Activated CD4-positive, alpha-beta T cell treated with anti-CD3 and anti-CD28 coated beads for 48 hours (primary cell): Measurements from ENCODE around the gene MAD1L1.
"Not testable (repeated sequence)": the region's sequence is repeated elsewhere in the genome, so short reads cannot be mapped to it uniquely, and the experiment has no call there.

ENCODE experiments used
- DNase-seq: peaks from one replicate; pipeline ENCODE4 v3.0.0-alpha.2; 2020

Gene MAD1L1

GRCh38 chr7:1865000-1865555 lies 367.7 kb downstream of the MAD1L1 start:
- DNase-seq = no peak

- DNase-seq = no peak
Observed at GRCh38 chr7:1864161-1864940, 368.4 kb downstream of the MAD1L1 start.

DNA sequence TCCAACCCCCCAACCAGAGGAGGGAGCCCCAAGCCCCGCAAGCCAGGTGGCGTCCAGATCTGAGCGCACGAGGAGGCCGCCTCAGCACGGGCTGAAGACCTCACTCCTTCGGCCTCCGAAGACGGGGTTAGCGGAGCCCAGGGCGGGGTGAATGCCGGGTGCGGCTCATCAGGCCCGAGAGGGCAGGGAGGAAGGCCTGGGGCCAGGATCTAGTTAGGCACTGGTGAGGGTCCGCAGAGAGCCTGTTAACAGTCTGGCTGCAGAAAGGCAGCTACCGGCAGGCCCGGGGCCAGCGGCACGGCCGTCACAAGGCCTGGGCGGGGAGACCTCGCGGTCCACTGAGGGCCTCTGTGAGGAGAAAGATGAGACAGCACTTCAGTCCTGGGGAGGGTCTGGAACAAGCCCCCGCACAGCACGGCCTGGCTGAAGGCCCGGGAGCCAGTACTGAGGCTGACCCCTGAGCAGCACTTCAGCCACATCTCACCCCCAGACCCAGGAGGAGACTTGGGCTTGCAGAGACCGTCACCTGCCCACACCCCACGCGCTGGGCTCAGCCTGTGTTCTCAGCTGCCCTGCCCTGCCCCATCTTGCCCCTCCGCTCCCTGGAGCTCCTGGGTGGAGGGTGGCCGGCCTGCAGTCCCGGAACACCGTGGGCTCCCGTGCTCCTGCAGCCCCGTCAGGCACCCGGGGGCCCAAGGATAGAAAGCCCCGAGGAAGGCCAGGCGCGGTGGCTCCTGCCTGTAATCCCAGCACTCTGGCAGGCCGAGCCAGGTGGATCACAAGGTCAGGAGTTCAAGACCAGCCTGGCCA lies 369.4 kb downstream of the MAD1L1 start:
- no peak for DNase-seq

DNA sequence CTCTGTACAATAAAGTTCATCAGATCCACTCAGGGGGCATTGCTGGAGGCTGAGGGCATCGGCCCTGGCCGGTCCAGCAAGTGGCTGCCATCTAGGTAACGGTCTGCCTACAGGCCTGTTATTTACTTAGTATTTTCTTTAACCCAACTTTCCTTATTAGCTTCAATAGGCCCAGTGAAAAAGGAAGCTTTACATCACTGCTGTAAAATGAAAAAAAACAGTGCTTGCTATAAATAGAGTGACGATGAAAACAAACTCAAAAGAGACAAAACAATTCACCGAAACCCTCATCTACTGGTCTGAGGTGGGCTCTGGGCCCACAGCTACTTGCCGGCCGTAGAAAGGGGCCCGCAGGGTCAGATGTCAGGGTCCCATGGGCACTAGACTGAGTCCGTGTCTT lies 370.2 kb downstream of the MAD1L1 start:
- no peak for DNase-seq

DNA sequence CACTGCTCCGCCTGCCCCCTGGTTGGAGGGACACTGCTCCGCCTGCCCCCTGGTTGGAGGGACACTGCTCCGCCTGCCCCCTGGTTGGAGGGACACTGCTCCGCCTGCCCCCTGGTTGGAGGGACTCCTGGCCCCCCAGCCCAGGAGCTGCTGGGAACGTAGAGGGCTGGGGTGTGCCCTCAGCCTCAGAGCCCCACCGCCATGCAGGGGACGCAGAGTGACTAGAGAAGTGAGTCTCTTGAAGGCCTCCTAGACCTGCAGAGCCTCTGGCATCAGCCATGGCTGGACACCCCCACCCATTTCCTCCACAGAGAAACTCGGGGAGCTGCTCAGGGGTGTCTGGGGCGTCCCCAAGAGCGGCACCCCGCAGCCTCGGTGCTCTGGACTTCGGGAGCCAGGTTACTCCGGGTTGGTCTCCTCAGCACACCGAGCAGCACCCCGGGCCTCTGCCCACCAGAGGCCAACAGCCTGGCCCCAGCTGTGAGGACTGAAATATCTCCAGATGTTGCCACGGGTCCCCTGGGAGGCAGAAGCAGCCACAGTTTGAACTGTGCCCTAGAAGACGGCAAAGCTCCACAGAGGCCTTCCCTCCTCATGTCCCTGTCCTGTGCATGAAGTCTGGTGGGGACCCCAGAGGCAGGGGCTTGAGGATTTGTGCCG lies 370.8 kb downstream of the MAD1L1 start:
- no peak for DNase-seq

DNA sequence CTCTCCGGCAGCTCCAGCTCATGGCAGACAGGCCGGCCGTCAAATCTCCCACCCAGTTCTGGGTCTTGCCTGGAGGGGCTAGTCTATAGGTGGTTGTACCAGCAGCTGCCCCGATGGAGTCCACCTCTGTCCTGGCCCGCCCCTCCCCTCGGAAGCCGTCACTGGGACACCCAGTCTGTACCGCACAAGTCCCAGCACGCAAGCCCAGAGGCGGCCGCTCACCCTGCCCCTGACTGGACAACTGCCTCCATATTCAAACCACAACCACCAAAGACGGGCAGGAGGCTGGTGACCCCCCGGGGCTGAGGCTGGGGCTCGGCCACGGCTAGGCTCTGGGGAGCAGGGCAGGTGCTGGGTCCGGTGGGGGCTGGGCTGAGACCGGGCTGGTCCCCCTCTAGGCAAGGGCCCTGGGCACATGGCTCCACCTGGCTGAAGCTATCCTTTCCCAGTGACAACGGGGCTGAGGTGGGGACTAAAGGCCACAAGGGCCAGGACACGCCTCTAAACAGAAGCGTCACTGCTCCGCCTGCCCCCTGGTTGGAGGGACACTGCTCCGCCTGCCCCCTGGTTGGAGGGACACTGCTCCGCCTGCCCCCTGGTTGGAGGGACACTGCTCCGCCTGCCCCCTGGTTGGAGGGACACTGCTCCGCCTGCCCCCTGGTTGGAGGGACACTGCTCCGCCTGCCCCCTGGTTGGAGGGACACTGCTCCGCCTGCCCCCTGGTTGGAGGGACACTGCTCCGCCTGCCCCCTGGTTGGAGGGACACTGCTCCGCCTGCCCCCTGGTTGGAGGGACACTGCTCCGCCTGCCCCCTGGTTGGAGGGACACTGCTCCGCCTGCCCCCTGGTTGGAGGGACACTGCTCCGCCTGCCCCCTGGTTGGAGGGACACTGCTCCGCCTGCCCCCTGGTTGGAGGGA lies 371.6 kb downstream of the MAD1L1 start:
- not testable (repeated sequence) for DNase-seq

DNA sequence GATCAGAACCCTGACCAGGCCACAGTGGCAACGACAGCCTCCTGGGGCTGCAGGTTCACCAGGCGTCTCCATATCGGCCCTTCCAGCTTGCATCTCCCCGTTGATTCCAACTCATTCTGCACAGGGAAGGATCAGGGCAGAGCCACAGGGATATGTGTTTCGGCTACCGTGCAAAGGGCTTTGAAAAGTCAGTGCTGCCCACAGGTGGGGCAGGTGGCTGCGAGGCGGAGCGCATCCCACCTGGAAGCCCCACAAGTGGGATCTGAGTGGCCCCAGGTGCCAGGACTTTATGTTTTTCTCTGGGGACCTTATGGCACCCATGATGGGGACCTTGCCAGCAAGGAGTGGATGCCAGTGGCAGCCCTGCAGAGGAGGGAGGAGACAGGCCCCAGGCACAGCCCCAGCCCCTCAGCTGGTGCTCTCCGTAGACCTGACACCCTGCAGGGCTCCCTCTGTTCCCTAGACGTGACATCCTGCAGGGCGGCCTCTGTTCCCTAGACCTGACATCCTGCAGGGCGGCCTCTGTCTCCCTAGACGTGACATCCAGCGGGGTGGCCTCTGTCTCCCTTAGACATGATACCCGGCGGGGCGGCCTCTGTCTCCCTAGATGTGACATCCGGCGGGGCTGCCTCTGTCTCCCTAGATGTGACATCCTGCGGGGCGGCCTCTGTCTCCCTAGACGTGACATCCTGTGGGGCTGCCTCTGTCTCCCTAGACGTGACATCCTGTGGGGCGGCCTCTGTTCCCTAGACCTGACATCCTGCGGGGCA lies 373.3 kb downstream of the MAD1L1 start:
- no peak for DNase-seq

GRCh38 chr7:1858435-1859265 lies 374.1 kb downstream of the MAD1L1 start:
- DNase-seq = no peak

- DNase-seq = no peak
Observed at GRCh38 chr7:1857487-1858421, 375.0 kb downstream of the MAD1L1 start.

DNA sequence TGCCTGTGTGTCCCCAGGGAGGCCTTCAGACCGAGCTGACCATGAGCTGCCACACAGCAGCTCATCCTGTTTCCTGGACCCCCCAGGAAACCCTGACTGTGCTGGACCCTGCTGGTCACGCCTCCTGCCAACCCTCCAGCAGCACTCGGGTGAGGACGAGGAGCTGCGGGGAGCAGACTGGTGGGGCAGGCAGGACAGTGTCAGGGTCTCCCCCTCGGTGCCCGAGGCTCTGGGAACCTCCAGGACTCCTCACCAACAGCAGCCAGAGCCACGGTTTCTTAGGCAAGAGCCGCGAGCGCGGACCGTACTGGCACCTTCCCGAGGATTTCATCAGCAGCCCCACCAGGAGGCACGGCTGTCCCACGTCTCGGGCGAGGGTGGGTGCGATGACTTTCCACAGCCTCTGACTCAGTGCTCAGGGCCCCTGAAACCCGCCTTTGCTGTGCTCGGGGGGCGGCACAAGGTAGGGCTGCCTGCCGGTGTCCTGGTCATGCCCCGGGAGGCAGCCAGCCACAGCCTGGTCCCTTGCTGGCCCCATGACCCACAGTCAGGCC lies 375.8 kb downstream of the MAD1L1 start:
- DNase-seq = no peak

DNA sequence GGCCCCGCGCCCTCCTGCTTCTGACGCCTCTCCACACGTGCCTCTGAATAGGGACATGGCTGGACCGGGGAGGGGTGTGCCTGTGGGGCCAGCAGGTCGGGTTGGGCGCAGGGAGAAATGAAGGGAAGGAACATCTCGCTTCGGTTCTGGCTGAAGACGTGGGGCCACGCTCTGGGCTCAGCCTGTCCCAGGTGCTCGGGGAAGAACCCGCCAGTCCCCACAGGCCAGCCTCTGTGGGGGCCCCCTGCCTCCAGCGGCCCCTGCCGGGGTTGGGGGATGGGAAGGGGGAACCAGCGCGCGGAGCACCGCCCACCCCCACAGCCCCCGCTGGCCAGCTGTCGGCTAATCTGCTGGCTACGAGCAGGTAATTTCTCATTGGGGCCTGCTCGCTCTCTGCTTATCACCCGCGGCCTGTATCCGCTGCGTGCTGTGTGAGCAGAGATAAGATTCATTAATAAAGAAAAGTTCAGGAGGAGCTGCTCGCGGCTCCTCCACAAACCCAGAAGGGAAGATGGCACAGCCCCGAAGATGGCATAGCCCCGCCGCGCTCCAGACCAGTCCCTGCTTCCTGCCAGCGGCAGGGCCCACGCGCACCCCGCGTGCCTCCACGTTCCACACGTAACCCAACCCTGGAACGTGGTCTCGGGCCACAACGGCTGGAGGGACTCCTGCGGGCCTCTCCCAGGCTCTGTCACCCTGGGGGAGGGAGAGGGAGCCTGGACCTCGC lies 376.4 kb downstream of the MAD1L1 start:
- no peak for DNase-seq

- DNase-seq = no peak
Observed at GRCh38 chr7:1855725-1856160, 377.0 kb downstream of the MAD1L1 start.

DNA sequence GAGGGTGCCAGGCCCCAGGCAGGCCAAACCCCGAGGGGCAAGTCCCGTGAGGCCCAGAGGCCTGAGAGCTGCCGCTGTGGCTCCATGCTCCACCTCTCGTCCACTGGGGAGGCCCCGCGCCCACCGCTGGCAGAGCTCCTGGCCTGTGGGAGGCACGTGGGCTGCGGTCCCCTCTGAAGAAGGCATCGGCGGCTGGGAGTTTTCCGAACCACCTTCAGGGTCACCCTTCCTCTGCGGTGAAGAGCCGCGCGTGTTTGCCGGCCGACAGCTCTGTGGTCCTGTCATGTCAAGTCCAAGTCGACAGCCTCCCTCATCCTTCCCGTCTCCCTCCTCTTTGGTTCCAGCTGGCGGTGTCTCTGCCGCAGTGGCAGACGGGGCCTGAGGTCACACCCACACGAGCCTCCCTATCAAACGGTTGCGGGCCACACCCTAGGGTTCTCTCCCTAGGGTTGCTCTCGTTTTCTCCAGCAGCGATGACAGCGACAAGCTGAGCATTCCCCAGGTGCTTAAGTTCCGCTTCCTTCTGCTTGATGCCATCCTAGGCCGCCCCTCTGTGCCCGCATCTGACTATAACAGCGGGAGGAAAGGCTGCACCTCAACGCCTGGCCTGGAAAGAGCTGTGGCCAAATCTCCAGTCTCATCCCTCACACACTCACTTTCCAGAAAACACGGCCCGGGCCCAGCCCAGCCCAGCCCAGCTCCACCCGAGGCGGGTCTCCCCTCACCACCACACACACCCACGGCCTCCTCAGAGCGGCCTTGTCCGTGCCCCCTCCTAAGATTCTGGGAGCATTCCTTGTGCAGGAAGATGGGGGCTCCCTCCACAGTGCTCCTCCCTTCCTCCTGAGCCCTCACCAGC lies 377.6 kb downstream of the MAD1L1 start:
- no peak for DNase-seq

- DNase-seq = no peak
Observed at GRCh38 chr7:1853986-1854865, 378.5 kb downstream of the MAD1L1 start.

DNA sequence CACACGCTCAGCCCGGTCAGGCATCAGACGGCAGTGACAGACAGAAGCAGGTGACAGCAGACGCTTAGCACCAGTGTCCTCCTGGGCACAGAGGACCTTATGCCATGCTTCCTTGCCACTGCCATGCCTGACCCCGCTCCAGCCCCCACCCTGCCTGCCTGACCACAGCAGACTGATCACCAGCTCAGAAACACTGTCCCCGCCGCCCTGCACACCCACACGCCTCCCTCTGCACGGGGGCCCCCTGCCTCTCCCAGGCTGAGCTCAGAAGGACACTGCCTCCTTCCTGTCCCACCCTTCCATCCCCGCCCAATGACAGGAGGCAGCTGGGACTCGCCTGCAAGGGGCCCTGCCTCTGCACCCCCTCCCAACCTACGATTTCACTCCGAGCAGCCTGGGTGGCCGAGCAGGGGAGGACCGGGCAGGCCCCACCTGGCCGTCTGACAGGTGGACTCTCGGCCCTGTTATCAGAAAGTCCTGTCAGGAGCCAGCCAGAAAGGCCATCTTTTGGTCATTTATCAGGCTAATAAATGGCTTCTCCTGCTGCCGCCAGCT lies 379.2 kb downstream of the MAD1L1 start:
- no peak for DNase-seq
